SHP77 treated with DMSO at 0.1 percent for 48 hours (cell line): Measurements from ENCODE around the gene TSPAN32.

Source experiments
- DNase-seq: peaks from one replicate; lab custom pipeline; 2025; lab: John Stamatoyannopoulos, UW

The TSPAN32 gene

DNA sequence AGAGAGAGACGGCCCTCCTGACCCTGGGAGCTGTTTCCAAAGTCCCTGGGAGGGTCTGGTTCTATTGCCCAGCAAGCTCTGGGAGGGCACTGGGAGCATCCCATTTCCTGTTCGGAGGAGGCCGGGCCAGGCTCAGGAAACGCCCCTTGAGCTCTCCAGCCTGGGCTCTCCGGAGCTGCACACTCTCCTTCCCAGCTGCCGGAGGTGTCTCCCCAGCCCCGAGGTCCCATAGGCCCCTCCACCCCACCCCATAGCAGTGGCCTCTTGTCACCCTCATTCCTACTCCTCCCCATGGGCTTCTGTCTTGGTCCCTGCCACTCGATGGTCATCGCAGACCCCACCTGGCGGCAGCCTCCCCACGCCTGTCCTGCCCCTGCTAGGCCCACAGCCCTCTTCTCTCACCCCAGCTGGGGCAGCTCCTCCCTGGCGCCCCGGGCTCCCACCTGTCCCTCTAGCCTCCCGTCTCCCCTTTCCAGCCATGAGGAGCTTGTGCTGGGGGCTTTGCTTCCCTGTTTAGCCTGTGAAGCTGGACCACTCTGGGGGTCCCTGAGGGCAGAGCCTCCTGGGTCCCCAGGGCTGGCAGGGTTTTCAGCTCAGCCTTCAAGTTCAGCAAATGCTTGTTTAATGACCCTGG lies 2.8 kb downstream of the TSPAN32 start:
- DNase-seq = no peak

DNA sequence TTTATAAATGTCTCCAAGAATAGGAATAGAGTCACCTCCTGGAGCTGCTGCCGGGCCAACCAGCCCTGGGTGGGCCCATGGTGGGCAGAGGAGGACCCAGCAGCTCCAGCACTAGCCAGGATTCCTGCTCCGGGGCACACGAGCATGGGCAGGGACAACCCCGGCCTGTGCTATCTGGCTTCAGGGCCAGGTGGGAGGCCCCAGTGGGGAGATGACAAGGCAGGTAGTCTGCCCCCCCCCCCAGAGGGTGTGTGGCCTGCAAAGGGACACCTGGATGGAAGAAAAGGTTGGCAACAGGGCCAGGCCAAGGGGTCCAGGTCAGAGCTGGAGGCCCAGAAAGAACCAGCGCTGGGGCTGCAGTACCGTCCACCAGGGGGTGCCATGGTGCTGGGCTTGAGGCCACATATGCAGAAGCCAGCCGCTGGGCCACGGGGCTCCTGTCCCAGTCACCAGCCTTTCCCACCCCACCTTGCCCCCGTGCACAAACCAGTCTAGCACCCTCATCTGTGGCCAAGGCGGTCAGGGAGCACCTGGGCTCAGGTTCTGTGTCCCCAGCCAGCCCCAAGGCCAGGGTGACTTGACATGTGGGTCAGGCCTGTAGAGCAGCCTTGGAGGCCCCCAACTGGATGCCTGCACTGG lies 3.4 kb downstream of the TSPAN32 start:
- no peak for DNase-seq

DNA sequence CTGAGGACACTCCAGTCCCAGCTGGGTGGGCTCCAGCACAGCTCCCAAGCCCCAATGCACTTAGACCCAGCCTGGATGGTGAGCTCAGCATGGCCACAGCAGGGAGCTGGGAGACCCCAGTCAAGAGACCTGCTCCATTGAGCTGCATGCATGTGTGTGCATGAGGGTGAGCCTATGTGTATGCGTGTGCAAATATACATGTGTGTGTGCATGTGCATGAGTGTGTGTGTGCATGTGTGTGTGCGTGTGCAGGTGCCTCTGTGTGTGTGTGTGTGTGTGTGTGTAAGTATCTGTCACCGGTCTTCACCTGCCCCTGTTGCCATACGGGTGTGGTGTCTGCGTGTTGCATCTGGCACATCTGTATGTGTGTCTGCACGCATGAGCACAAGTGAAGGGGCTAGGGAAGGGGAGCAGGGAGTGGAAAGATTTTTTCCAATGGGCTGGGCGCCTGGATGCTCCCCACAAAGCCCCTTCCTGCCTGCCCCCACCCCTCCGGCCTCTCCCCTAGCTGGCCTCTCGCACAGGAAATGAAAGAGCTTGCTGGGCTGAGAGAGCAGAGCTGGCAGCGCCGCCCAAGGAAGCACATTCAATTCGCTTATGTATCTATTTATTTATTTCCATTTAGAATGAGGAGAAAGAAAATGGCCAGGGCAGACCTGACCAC lies 4.1 kb downstream of the TSPAN32 start:
- DNase-seq = no peak

DNA sequence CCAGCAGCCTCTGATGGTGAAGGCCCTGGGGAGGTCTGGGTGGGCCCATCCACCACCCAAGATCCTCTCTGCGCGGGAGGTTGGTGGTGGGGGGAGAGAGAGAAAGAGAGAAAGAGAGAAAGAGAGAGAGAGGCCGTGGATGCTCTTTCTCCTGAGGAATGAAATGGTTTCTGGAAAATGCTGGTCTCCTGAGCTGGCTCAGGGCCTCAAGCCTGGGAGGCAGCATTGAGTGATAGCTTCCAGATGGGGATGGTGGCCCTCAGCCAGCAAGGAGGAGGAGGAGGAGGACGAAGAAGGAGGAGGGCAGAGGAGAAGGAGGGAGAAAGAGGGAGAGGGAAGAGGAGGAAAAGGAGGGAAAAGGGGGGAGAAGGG lies 4.6 kb downstream of the TSPAN32 start:
- no peak for DNase-seq

DNA sequence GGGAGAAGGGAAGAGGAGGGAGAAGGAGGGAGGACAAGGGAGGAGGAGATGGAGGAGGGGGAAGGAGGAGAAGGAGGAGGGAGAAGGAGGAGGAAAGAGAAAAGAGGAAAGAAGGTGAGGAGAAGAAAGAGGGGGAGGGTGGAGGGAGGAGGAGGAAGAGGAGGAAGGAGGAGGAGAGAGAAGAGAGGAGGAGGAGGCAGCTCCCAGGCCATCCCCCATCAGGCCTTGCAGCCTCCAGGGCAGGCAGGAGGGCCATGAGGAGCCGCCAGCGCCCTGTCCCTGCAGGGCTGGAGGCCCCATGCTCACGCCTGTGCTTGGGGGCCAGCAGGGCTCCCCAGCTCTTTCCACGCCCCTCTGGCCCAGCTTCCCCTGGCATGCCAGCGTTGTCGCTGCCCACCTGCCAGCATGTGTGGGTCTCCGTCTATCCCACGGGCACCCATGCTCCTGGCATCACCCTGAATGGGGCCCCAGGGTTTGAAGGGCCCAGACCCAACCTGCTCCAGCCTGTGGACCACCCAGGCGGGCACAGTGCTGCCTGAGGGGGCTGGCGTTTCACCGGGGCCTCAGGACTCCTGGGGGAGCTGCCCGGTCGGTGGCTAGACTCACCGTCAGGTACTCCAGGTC lies 5.2 kb downstream of the TSPAN32 start:
- no peak for DNase-seq

DNA sequence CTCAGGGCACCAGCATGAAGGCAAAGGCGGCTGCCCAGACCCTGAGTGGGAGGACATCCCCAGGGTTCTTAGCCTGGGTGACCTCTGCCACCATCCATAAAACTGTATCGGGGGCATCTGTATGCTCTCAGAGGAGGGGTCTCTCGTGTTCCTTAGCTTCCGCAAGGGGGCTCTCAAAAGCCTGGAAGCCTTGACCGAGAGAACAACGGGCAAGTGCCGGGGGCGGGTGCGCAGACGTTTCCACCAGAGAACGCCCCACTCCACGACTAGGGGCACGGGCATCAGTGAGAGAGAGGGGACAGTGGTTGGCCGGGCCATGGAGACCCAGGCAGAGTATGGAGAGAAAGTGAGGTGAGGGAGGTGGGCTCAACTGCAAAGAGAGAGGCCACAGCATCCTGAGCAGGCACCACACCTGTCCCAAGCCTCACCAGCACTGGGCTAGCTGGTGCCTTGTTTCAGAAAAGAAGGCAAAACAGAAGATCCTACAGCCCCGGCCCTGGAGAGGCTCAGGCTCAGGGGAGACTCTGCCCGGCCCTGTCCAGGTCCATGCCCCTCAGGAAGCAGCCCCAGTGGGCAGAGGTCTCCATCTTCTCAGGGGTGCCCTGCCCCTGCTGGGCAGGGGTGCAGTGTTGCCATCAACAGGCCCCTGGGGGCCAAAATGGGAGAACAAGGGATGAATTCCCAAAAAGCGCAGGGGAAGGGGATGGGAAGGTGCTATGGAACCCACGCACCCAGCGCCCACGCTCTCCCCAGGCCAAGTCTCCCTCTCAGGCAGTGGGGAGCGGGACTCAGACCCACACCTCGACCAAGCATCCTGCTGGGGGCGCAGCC lies 5.9 kb downstream of the TSPAN32 start:
- no peak for DNase-seq

DNA sequence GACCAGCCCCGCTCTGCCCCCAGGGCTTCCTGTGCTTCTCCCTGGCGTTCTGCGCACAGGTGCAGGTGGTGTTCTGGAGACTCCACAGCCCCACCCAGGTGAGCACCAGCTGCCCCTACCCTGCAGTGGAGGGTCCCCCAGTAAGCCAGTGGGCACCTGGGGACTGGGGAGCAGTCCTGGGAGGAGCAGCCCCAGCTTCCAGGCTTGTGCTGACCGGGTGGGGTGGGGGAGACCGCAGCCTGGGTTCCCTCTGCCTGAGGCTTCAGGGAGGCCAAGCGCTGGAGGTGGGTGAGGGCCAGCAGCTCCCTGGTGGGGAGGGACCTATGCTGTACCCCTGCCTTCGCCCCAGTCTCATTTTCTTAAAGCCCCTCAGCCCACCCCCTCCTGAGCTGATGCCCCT lies 6.9 kb downstream of the TSPAN32 start:
- no peak for DNase-seq

DNA sequence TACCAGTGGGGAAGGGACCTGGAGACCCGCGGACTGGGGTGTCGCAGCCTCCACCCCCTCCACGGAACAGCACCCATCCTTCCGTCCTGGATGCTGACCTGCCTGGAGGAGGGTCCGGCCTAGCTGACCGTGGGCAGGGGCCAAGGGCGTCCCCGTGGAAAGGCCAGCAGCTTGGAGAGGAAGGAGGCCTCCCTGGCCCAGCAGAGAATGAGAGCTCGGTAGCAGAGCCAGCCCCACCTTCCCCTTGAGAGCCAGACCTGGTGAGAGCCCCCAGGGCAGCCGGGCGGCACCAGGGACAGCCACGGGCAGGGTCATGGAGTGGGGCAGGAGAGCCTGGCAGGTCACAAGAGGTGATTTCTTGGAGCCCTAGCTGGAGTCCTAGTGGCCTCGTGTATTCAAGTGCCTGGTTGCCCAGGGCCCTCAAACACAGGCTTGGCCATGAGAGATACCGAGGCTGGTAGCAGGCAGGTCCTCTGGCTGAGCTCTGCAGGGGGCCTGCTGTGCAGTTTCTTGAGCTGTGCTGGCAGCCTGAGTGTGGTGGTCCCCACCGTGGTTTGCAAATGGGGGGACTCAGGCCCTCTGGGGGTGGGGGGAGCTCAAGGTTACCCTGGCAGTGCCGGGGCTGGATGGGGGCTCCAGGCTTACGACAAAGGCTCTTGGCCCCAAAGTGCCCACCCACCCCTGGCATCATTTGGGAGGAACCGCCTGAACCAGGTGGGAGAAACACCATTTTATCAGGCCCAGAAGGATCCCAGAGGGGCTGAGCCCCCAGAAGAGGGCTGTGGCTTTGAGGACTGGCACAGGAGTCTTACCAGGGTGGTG lies 7.6 kb downstream of the TSPAN32 start:
- DNase-seq = no peak

DNA sequence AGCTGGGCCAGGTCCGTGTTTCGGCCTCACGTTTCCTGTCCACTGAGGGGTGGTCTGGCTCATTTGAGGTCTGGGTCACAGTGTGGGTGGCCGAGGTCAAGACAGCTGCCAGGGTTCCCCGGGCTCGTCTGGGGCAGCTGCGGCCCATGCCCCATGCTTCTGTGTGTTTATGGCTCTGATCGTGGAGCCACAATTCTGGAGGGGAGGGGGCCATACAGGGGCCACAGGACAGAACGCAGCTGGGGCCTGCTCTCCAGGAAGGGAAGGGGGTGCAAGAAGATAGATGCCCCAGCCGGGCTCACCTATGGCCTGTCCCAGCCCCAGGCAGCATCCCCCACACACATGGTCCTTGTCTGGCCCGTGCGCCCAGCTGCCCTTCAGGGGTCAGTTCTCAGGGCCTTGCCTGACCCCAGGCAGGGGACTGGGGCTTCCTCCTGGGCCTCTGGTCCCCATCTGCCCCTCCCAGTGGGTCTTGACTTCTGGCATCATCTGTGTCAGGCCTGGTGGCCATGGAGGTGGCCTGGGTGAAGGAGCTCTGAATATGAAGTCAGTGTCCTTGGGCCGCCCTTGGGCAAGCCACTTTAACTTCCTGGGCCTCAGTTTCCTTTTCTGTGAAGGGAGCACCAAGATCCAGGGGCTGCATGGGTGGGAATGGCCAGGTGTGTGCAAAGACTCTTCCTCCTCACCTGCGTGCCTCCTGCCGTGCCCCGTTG lies 8.4 kb downstream of the TSPAN32 start:
- DNase-seq = no peak

DNA sequence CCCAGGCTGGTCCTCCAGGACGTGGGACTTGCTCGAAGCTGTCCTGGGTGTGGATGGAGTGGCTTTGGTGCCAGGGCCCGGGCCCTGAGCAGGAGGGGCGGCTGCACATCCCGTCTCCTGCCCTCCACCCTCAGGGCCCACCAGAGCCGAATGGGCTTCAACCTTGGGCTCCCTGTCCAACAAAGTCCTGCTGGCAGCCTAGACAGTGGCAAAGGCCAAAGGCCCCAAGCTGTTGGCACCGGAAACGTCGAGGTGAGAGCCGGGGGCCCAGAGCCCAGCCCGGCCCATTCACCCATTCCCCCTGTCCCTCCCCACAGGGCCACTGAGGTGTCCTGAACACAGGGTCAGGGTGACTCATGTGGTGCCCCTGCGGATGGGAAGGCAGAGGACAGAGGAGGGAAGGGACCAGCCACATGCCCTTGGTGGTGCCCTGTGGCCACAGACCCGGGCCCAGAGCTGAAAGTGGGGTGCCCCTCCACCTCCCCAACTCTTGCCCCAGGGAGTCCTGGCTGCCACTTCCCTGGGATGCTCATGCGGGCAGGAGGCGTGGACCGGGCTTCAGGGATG lies 9.1 kb downstream of the TSPAN32 start:
- DNase-seq = no peak

DNA sequence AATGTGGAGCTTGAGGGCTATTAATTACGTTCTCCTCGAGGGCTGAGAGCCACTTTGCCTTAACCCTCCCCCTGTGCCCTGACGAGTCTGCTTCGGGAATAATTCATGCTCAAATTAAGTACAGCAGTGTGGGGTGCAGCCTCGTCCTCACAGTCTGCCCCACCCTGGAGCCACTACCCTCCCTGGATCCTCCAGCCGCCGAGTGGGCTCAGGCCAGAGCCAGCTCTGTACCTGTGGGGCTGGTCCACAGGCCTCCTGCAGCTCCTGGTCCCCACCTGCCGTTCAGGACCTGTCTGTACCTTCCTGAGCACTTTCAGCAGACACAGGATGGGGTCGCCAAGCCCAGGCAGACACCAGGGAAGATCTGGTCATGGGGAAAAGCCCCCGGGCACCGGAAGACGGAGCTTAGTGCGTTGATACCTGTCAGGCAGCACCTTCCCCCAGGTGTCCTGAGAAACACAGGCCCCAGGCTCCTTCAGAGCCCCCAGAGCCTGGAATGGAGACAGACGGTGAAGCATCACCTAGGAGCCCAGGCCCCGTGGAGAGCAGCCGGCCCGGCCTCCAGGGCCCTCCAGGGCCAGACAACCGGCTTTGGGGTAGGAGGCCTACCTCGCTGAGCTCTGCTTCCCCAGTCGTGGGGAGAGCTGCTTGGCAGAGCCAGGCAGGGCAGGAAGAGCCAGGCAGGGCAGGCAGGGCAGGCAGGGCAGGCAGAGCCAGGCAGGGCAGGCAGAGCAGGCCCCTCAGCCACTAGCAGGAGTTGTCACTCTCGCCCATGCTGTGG lies 9.7 kb downstream of the TSPAN32 start:
- DNase-seq = no peak

DNA sequence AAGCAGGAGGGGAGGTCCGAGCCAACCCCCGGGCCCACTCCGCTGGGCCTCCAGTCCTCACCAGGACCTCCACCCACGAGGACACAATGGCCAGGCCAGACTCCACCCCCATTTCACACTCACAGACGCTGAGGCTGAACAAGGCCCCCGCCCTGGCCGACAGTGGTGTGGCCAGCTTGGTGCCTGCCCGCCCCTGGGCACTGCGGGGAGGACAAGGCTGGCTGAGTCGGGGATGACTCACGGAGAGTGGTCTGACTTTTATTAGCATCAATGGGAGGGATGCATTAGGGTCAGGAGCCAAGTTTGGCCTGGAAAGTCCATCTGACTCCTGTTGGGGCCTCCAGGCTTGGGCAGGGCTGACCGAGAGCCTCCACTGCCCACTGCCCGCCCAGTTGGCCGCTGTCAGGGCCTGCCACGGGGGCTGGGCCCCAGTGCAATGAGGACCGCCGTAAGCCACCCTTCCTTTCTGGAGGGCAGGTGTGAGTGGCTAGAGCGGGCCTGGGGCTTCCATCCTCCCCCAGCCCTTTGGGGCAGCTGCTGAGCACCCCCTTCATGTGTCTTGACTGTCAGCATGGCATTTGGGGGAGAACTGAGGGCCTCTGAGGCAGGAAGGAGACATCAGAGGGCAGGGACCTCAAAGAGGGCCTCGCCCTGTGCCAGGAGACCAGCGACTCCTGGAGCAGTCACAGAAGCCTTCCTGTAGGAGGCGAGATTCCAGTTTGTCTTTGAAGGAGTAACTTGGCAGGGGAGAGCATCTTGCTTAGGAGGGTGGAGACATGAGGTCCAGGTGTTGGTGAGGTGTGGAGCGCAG lies 10.6 kb downstream of the TSPAN32 start:
- DNase-seq = no peak

DNA sequence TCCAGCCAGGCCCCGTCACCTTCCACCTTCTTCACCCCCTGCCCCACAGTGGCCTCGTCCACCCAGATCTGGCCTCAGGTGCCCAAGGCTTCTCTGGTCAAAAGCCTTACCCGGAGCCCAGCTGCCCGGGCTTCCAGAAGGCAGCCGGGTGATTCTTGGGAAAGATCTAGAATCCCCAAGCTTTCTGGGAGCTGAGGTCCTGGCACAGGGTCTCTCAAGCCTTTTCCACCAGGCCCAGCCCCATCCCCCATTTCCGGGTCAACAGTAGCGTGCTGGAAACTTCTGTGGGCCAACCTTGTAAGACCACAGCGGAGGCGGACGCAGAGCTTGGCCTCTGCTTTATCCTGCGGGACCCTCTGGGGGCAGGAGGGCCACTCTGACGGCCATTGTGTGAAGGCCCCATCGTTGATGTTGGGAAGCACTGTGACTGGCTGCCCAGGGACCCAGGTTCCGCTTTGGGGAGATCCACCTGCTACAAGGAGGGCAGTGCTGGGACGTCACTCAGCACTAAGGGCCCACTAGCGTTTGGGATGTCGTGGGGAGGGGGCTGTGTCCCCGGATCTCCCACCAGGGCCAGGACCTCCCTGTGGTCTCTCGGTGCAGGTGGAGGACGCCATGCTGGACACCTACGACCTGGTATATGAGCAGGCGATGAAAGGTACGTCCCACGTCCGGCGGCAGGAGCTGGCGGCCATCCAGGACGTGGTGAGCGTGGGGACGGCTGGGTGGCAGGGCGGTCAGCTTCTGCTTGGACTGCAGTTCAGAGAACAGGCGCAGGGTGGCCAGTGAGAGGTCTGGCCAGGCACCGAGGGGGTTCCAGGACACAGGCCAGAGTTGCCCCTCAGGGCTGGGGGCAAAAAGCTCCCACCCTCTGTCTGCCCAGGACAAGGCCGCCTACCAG lies 11.5 kb downstream of the TSPAN32 start:
- no peak for DNase-seq

DNA sequence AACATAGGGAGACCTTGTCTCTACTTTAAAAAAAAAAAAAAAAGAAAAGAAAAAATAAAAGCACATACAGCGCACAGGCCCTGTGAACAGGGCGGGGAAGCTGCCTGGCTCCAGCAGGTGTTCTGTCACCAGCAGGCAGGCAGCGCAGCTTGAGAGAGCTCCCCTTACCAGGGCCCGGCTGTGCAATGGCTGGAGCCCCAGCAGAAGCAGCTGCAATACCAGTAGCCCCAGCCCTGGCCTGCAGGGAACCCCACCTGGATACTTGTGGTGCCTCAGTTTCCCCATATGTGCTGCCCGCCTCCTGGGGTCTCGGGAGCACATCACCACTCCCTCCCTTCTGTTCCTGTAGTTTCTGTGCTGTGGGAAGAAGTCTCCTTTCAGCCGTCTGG lies 12.3 kb downstream of the TSPAN32 start:
- DNase-seq = no peak

DNA sequence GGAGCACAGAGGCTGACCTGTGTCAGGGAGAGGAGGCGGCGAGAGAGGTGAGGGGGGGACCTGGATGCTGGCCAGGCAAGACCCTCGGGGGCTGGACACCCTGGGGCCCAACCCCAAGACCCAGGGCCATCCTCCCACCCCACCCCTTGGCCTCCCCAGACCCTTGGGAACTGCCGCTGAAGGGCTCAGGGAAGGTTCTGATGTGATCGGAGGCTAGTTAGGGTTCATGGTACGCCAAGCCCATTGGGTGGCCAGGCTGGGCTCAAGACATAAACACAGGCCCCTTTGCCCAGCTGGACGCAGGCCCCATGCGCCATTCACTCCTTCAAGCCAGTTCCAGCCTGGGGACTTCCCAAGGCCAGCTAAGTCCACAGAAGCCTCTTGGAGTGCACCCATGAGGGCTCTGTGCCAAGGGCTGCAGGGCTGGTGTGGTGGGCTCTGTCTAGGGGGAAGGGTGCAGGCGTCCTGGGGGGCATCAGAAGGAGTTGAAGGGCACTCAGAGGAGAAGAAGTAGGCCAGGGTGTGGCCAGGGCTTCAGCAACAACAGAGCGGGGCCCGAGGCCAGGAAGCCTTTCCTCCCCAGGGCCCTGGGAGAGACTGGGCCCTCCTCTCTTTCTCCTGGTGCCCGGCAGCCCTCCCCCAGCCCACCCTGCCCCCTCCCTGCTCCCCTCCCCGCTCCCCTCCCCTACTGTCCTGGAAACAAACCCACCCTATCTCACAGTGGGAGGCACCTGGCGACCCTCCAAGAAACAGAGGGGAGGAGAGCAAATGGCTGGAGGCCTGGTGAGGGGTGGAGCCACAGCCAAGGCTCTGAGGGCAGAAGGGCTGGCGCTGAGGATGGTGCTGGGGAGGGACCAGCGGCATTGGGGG lies 12.9 kb downstream of the TSPAN32 start:
- DNase-seq = no peak

DNA sequence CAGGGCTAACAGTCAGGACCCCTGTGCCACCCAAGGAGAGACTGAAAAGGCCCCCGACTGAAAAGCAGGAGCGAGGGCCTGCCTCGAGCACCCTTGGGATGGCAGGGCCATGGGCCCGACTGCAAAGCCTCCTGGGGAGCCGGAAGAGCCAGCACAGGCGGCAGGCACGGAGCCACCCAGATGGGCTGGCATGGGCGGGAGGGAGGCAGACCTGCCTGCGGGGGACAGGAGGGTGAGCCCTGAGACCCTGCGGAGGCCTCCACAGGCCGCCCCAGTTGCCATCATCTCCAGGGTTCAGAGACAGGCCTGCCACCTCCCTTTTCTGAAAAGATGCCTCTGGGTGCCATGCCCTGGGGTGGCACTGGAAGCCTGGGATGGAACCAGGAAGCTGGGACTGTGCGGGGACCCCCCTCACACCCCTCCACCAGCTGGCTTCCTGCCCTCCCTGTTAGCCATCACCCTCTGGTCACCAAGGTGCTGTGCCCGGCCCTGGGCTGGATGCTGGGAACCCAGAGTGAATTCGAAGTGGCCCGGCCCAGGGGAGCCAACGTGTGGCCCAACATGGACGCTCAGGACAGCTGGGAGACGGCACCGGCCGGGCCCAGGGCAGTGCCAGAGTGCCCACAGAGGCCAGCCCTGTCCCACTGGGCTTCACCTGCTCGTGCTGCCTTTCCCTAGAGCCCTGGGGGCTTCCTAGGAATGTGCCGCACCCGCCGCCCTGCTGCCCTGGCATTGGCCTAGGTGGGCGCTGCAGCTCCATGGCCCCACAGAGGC lies 13.8 kb downstream of the TSPAN32 start:
- DNase-seq = no peak
